Hepatocyte (in vitro differentiated cells): ENCODE measurements around the gene HSD17B8. TPM values are rescaled to one million over a fixed set of nuclear protein-coding genes. Genes with fewer than 3 reads are reported as not detected.

Experiments used
- DNase-seq: peaks from one replicate; pipeline ENCODE4 v3.0.0-alpha.2; 2016; ENCODE audit warnings: low spot score
- H2AFZ ChIP-seq: fragments of 200-600 bp; sonication (generic); 2 replicates; pipeline ENCODE4 v1.6.0; 2016; ENCODE audit warnings: antibody characterized with exemption, mild to moderate bottlenecking
- H3K27ac ChIP-seq: fragments of 200-600 bp; sonication (generic); 2 replicates; pipeline ENCODE4 v1.5.1; 2016; ENCODE audit warnings: mild to moderate bottlenecking
- H3K27me3 ChIP-seq: fragments of 200-600 bp; sonication (generic); 2 replicates; pipeline ENCODE4 v1.6.1; 2016
- H3K36me3 ChIP-seq: fragments of 200-600 bp; sonication (generic); replicated peaks from 2 replicates; pipeline ENCODE4 v1.5.1; 2016; ENCODE audit warnings: low read depth; ENCODE audit not compliant: insufficient read depth
- H3K4me1 ChIP-seq: fragments of 200-600 bp; sonication (generic); 2 replicates; pipeline ENCODE4 v1.5.1; 2016; ENCODE audit warnings: mild to moderate bottlenecking, moderate library complexity; ENCODE audit not compliant: insufficient read depth
- H3K4me2 ChIP-seq: fragments of 200-600 bp; sonication (generic); 2 replicates; pipeline ENCODE4 v1.6.0; 2016
- H3K4me3 ChIP-seq: fragments of 200-600 bp; sonication (generic); 2 replicates; pipeline ENCODE4 v1.5.1; 2016; ENCODE audit warnings: mild to moderate bottlenecking
- H3K79me2 ChIP-seq: fragments of 200-600 bp; sonication (generic); 2 replicates; pipeline ENCODE4 v1.6.0; 2017; ENCODE audit warnings: mild to moderate bottlenecking
- H3K9me2 ChIP-seq: fragments of 200-600 bp; sonication (generic); replicated peaks from 2 replicates; pipeline ENCODE4 v1.6.0; 2017; ENCODE audit warnings: mild to moderate bottlenecking; ENCODE audit not compliant: insufficient read depth
- H3K9me3 ChIP-seq: fragments of 200-600 bp; sonication (generic); 2 replicates; pipeline ENCODE4 v1.5.1; 2016; ENCODE audit warnings: low read depth, mild to moderate bottlenecking
- H4K20me1 ChIP-seq: fragments of 200-600 bp; sonication (generic); 2 replicates; pipeline ENCODE4 v1.6.0; 2016; ENCODE audit warnings: mild to moderate bottlenecking; ENCODE audit not compliant: insufficient read depth, poor library complexity, severe bottlenecking
- EZH2 ChIP-seq: fragments of 200-600 bp; sonication (generic); IDR thresholded peaks from 2 replicates; pipeline ENCODE4 v1.6.1; 2016; ENCODE audit warnings: antibody characterized with exemption, mild to moderate bottlenecking, borderline replicate concordance
- EZH2phosphoT487 ChIP-seq: fragments of 200-600 bp; sonication (generic); IDR thresholded peaks from one replicate; pipeline ENCODE4 v1.6.1; 2018; ENCODE audit warnings: antibody characterized with exemption, mild to moderate bottlenecking, low read depth, moderate library complexity; ENCODE audit not compliant: unreplicated experiment, severe bottlenecking
- WGBS: methylation state at CpG from one replicate; pipeline ENCODE4 v1.1.6; 2016; ENCODE audit warnings: low lambda C conversion rate; ENCODE audit errors: missing lambda C conversion rate; 5-methylcytosine and 5-hydroxymethylcytosine counted together
- polyA plus RNA-seq: library from polyadenylated mRNA; unstranded; fragments of >200 nt; fragmentation: Nextera tagmentation; extraction: Ambion mirVana; gene quantifications from 2 replicates; pipeline ENCODE4 v1.2.1, GENCODE V29; 2016
- total RNA-seq: library from RNA; depleted of rRNA; stranded (reverse); fragments of >200 nt; gene quantifications from 2 replicates; pipeline ENCODE4 v1.2.3, GENCODE V29; 2014
- TF ChIP-seq, protein P1 (sequence below): fragments of 200-600 bp; sonication (generic); IDR thresholded peaks from 2 replicates; pipeline ENCODE4 v1.5.1; 2016; ENCODE audit warnings: antibody characterized with exemption, mild to moderate bottlenecking; ENCODE audit not compliant: poor library complexity

Gene HSD17B8
- total and polyA plus RNA-seq, 2 experiments from 2014 or later = 6.0 to 12.9 TPM

GRCh38 chr6:33171880-33172687 lies 32.4 kb upstream of the HSD17B8 start:
- Histone ChIP-seq H4K20me1 (no peaks in the 10 kb centered on the region), H3K36me3 (no peaks in the 10 kb centered on the region), H3K4me3 (no peak overlapping the region), H3K9me2 (no peaks in the 10 kb centered on the region), H2AFZ (no peak overlapping the region), H3K27ac (no peak overlapping the region), H3K4me2 (peak overlapping the region; percentile 57), H3K9me3 (no peaks in the 10 kb centered on the region), H3K79me2 (no peaks in the 10 kb centered on the region), H3K27me3 (no peaks in the 10 kb centered on the region), H3K4me1 (no peaks in the 10 kb centered on the region)
- TF ChIP-seq EZH2phosphoT487 (no peak), EZH2 (no peak)
- TF ChIP-seq, protein P1, sequence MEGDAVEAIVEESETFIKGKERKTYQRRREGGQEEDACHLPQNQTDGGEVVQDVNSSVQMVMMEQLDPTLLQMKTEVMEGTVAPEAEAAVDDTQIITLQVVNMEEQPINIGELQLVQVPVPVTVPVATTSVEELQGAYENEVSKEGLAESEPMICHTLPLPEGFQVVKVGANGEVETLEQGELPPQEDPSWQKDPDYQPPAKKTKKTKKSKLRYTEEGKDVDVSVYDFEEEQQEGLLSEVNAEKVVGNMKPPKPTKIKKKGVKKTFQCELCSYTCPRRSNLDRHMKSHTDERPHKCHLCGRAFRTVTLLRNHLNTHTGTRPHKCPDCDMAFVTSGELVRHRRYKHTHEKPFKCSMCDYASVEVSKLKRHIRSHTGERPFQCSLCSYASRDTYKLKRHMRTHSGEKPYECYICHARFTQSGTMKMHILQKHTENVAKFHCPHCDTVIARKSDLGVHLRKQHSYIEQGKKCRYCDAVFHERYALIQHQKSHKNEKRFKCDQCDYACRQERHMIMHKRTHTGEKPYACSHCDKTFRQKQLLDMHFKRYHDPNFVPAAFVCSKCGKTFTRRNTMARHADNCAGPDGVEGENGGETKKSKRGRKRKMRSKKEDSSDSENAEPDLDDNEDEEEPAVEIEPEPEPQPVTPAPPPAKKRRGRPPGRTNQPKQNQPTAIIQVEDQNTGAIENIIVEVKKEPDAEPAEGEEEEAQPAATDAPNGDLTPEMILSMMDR = no peak
- 76% methylated on average over 8 of the region's 8 CpGs for WGBS
- DNase-seq = no peak

GRCh38 chr6:33172688-33173534 lies 31.5 kb upstream of the HSD17B8 start:
- Histone ChIP-seq H2AFZ (no peak overlapping the region), H3K9me3 (no peaks in the 10 kb centered on the region), H3K27me3 (no peaks in the 10 kb centered on the region), H3K9me2 (no peaks in the 10 kb centered on the region), H3K4me1 (no peaks in the 10 kb centered on the region), H3K4me2 (peak overlapping the region; percentile 57), H3K4me3 (no peak overlapping the region), H3K27ac (no peak overlapping the region), H3K36me3 (no peaks in the 10 kb centered on the region), H4K20me1 (no peaks in the 10 kb centered on the region), H3K79me2 (no peaks in the 10 kb centered on the region)
- TF ChIP-seq EZH2phosphoT487 = no peak
- no peak for TF ChIP-seq EZH2
- TF ChIP-seq, protein P1 = peak; percentile 55
- peak; percentile 56 for DNase-seq
- WGBS = 80% methylated on average over 14 of the region's 16 CpGs

GRCh38 chr6:33173535-33174180 lies 30.8 kb upstream of the HSD17B8 start:
- Histone ChIP-seq H3K9me2 (no peaks in the 10 kb centered on the region), H2AFZ (no peak overlapping the region), H3K36me3 (no peaks in the 10 kb centered on the region), H3K4me3 (no peak overlapping the region), H3K4me1 (no peaks in the 10 kb centered on the region), H3K79me2 (no peaks in the 10 kb centered on the region), H4K20me1 (no peaks in the 10 kb centered on the region), H3K4me2 (no peak overlapping the region), H3K27ac (no peak overlapping the region), H3K27me3 (no peaks in the 10 kb centered on the region), H3K9me3 (no peaks in the 10 kb centered on the region)
- TF ChIP-seq EZH2phosphoT487 (no peak), EZH2 (no peak)
- TF ChIP-seq, protein P1 = no peak
- WGBS = 75% methylated on average over 5 of the region's 11 CpGs
- DNase-seq = no peak
